ENCODE results near the gene MAPK11.

MAPK11 gene

GRCh38 chr22:50215297-50216054 lies 54.7 kb downstream of the MAPK11 start:
- no peak overlapping the region for H3K4me3 Mint-ChIP-seq
- no peak overlapping the region for H3K27ac Mint-ChIP-seq
- H3K4me1 Mint-ChIP-seq (ENCODE audit: low read depth), result peaks cover 22% of the 10 kb centered on the region
- peaks cover 98% of the 10 kb centered on the region for H3K36me3 Mint-ChIP-seq (ENCODE audit: low read depth)
- H3K9me3 Mint-ChIP-seq, result no peaks in the 10 kb centered on the region
- intact Hi-C loops (cut with micrococcal nuclease), result no loop called here
- no peaks in the 10 kb centered on the region for H3K27me3 Mint-ChIP-seq

Data from dendritic cell treated with granulocyte-macrophage colony-stimulating factor and Interleukin-4, amounts not matched to agents 40 ng/mL and 50 ng/mL, for 4 days (primary cell).